MM.1S (cell line): ENCODE results near the gene EIF2S1.

Experiments used
- DNase-seq: peaks from one replicate; pipeline ENCODE4 v3.0.0-alpha.2; 2015
- H2AFZ ChIP-seq: fragments of 300-600 bp; sonication (generic); 2 replicates; pipeline ENCODE4 v1.6.0; 2016; ENCODE audit warnings: antibody characterized with exemption, low read length
- H3F3A ChIP-seq: fragments of 300-600 bp; sonication (generic); 2 replicates; pipeline ENCODE4 v1.6.1; 2016; ENCODE audit warnings: mild to moderate bottlenecking, antibody characterized with exemption, low read length, moderate library complexity, mixed read lengths; ENCODE audit not compliant: insufficient read depth
- H3K27ac ChIP-seq: fragments of 300-600 bp; sonication (generic); 2 replicates; pipeline ENCODE4 v1.5.1; 2016; ENCODE audit warnings: mild to moderate bottlenecking, low read length
- H3K27me3 ChIP-seq: fragments of 300-600 bp; sonication (generic); replicated peaks from 2 replicates; pipeline ENCODE4 v1.6.0; 2016; ENCODE audit warnings: low read length; ENCODE audit not compliant: insufficient read depth
- H3K36me3 ChIP-seq: fragments of 300-600 bp; sonication (generic); replicated peaks from 2 replicates; pipeline ENCODE4 v1.6.1; 2016; ENCODE audit warnings: mild to moderate bottlenecking, low read length, mixed read lengths; ENCODE audit not compliant: insufficient read depth
- H3K4me1 ChIP-seq: fragments of 300-600 bp; sonication (generic); 2 replicates; pipeline ENCODE4 v1.6.1; 2016; ENCODE audit warnings: low read length, mixed read lengths
- H3K4me2 ChIP-seq: fragments of 300-600 bp; sonication (generic); 2 replicates; pipeline ENCODE4 v1.6.0; 2016; ENCODE audit warnings: low read depth, low read length
- H3K4me3 ChIP-seq: fragments of 300-600 bp; sonication (generic); 2 replicates; pipeline ENCODE4 v1.5.1; 2016; ENCODE audit warnings: low read length, mixed read lengths
- H3K79me2 ChIP-seq: fragments of 300-600 bp; sonication (generic); 2 replicates; pipeline ENCODE4 v1.6.1; 2016; ENCODE audit warnings: mixed run types, low read length, mixed read lengths
- H3K9ac ChIP-seq: fragments of 300-600 bp; sonication (generic); 2 replicates; pipeline ENCODE4 v1.6.1; 2016; ENCODE audit warnings: low read length, mixed read lengths
- H3K9me2 ChIP-seq: fragments of 300-600 bp; sonication (generic); replicated peaks from 2 replicates; pipeline ENCODE4 v1.6.1; 2016; ENCODE audit warnings: mild to moderate bottlenecking, low read length, mixed read lengths; ENCODE audit not compliant: insufficient read depth
- H3K9me3 ChIP-seq: fragments of 300-600 bp; sonication (generic); replicated peaks from 2 replicates; pipeline ENCODE4 v1.6.1; 2016; ENCODE audit warnings: mild to moderate bottlenecking, low read length, mixed read lengths; ENCODE audit not compliant: insufficient read depth
- H4K20me1 ChIP-seq: fragments of 300-600 bp; sonication (generic); 2 replicates; pipeline ENCODE4 v1.6.1; 2016; ENCODE audit warnings: mild to moderate bottlenecking, low read length, moderate library complexity, mixed read lengths; ENCODE audit not compliant: insufficient read depth
- CTCF ChIP-seq: fragments of 300-600 bp; sonication (generic); IDR thresholded peaks from 2 replicates; pipeline ENCODE4 v1.5.1; 2016; ENCODE audit warnings: antibody characterized with exemption, low read length, mixed read lengths
- EZH2 ChIP-seq: fragments of 300-600 bp; sonication (generic); optimal IDR thresholded peaks from 2 replicates; pipeline ENCODE3; 2017; ENCODE audit warnings: low read depth, mild to moderate bottlenecking, antibody characterized with exemption, low read length, mixed read lengths
- EZH2phosphoT487 ChIP-seq: fragments of 300-600 bp; sonication (generic); IDR thresholded peaks from 2 replicates; pipeline ENCODE4 v1.6.1; 2018; ENCODE audit warnings: antibody characterized with exemption, low read length

EIF2S1 gene

GRCh38 chr14:67370830-67371229 lies 10.7 kb downstream of the EIF2S1 start:
- Histone ChIP-seq H3K27me3 (no peaks in the 10 kb centered on the region), H3K9ac (no peak overlapping the region), H3K4me2 (no peak overlapping the region), H3K9me2 (no peaks in the 10 kb centered on the region), H3K27ac (no peak overlapping the region), H3K4me1 (no peaks in the 10 kb centered on the region), H3K36me3 (0 out of 2 replicates have a peak, but pooled peaks cover 1% of the 10 kb centered on the region), H3K79me2 (peaks cover 54% of the 10 kb centered on the region), H3F3A (no peaks in the 10 kb centered on the region), H3K9me3 (no peaks in the 10 kb centered on the region), H2AFZ (no peak overlapping the region), H4K20me1 (no peaks in the 10 kb centered on the region), H3K4me3 (no peak overlapping the region)
- no peak for DNase-seq
- TF ChIP-seq EZH2phosphoT487 (no peak), CTCF (no peak), EZH2 (no peak)

GRCh38 chr14:67371247-67372148 lies 11.4 kb downstream of the EIF2S1 start:
- no peak for DNase-seq
- Histone ChIP-seq H3K27me3 (no peaks in the 10 kb centered on the region), H3K79me2 (peaks cover 50% of the 10 kb centered on the region), H4K20me1 (no peaks in the 10 kb centered on the region), H3K27ac (no peak overlapping the region), H3F3A (no peaks in the 10 kb centered on the region), H3K4me1 (no peaks in the 10 kb centered on the region), H3K4me3 (no peak overlapping the region), H3K9me2 (no peaks in the 10 kb centered on the region), H3K9me3 (no peaks in the 10 kb centered on the region), H3K9ac (no peak overlapping the region), H3K4me2 (no peak overlapping the region), H2AFZ (no peak overlapping the region), H3K36me3 (no peaks in the 10 kb centered on the region)
- no peak for TF ChIP-seq EZH2phosphoT487
- no peak for TF ChIP-seq EZH2
- no peak for TF ChIP-seq CTCF

- Histone ChIP-seq H3K4me3 (no peak overlapping the region), H3K9me2 (no peaks in the 10 kb centered on the region), H3K79me2 (peaks cover 44% of the 10 kb centered on the region)
These were observed 12.7 kb downstream of the EIF2S1 start for GRCh38 chr14:67372833-67373232.

More at GRCh38 chr14:67372833-67373232, 12.7 kb downstream of the EIF2S1 start:
- Histone ChIP-seq H3K27ac (no peak overlapping the region), H3K9me3 (no peaks in the 10 kb centered on the region), H2AFZ (no peak overlapping the region), H3F3A (no peaks in the 10 kb centered on the region), H3K4me2 (no peak overlapping the region), H3K27me3 (no peaks in the 10 kb centered on the region), H4K20me1 (no peaks in the 10 kb centered on the region), H3K4me1 (no peaks in the 10 kb centered on the region), H3K9ac (no peak overlapping the region), H3K36me3 (no peaks in the 10 kb centered on the region)
- no peak for TF ChIP-seq CTCF
- TF ChIP-seq EZH2, result no peak
- no peak for TF ChIP-seq EZH2phosphoT487
- DNase-seq, result no peak
